GM21528 (cell line): ENCODE measurements around the gene RBM17.
"Not testable (repeated sequence)": the region's sequence is repeated elsewhere in the genome, so short reads cannot be mapped to it uniquely, and the experiment has no call there.

ENCODE experiments used
- ATAC-seq: cut with Tn5 transposase; IDR thresholded peaks from one replicate; pipeline ENCODE4 v1.9.1; 2021; ENCODE audit warnings: mild to moderate bottlenecking, moderate library complexity; ENCODE audit not compliant: unreplicated experiment, low FRiP score

Gene RBM17

DNA sequence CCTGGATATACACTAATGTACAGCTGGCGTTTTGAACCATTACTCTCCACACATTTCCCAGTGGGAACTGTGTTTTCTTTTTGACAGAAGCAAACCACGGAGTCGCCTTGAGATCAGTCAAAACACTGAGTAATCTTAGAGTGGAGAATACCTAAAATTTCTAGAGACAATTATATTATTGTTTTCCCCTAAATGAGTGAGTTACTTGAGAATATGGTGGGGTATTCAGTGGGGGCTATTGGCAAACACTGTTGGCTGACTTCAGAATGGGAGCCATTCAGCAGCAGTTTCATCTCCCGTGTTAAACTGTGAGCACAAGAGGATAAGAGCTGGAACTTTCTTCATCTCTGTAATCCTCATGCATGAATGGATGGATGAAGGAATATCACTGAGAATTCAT, 32.9 kb upstream of the RBM17 start:
- no peak for ATAC-seq

DNA sequence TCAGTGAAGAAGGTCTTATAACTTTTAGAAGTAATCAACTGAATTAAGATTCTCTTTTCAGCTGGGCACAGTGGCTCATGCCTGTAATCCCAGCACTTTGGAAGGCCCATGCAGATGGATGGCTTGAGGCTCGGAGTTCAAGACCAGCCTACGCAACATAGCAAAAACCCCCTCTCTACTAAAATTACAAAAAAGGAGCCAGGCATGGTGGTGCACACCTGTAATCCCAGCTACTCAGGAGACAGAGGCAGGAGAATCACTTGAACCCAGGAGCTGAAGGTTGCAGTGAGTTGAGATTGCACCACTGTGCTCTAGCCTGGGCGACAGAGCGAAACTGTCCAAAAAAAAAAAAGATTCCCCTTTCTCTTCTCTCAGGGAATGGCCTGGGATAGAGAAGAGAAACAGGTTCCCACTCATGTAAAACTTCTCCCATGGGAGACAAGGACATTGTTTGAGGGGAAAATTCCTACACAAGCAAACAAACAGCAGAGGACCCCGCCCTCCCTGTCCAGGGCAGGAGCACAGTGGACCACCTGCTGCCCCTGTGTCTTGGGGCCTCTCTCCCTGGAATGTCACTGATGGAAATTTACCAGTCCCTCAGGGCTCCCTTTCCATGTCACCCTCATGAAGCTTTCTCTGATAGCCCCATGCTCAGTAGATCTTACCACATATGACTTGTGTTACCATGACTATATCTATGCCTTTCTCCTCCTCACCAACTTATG, 32.3 kb upstream of the RBM17 start:
- ATAC-seq, result no peak

DNA sequence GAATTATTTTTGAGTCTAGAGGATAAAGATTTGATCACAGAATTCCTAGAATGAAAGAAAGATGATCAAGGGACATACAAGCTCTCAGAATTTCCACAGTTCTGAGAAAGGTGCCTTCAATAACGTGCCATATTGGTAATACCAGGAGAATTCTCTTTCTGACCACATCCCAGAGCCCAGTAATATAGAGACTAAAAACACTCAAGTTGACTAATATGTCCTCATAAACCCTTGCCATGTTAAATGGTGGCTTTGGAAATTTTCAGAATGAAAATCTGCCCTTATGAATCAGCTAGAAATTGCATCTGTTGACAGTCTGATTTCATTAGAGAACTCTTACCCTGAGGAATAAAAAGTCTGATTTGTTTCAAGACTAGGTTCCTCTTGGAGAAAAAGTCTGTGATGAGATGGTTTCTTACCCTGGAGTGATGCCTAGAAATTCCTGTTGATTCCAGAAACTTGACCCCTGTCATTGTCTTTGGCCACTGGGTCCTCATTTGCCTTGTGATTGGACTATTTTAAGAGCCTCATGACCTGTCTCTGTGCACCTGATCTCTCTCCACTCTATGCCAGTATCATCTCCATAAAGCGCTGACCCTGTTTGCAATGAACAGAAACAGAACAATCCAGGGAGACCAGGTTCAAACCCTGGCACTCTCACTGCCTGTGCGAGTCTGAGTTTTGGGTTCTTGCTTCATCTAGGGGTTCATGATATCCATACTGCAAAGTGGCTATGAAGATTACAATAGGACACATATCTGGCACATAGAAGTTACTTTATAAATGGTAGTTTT, 30.0 kb upstream of the RBM17 start:
- ATAC-seq, result no peak

DNA sequence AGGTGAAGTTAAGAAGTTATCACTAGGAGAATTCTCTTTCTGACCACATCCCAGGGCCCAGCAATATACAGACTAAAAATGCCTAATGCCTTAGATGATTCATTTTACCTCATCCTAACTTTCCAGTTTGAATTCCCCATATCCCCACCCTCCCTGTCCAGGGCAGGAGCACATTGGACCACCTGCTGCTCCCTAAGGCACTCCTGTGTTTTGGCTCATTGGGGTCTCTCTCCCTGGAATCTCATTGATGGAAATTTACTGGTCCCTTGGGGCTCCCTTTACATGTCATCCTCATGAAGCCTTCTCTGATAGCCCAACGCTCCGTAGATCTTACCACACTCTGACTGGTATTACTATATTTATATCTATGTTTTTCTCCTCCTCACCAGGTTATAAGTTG, 29.3 kb upstream of the RBM17 start:
- ATAC-seq, result no peak

DNA sequence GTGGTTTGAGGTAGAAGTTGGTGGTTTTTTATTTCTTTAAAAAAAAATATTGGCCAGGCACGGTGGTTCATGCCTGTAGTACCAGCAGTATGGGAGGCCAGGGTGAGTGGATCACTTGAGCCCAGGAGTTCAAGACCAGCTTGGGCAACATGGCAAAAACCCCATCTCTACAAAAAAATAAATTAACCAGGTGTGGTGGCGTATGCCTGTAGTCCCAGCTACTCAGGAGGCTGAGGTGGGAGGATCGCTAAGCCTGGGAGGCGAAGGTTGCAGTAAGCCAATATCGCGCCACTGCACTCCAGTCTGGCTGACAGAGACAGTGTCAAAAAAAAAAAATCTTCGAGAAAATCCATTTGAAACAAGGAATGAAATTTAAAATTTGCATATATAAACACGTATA, 27.8 kb upstream of the RBM17 start:
- no peak for ATAC-seq

DNA sequence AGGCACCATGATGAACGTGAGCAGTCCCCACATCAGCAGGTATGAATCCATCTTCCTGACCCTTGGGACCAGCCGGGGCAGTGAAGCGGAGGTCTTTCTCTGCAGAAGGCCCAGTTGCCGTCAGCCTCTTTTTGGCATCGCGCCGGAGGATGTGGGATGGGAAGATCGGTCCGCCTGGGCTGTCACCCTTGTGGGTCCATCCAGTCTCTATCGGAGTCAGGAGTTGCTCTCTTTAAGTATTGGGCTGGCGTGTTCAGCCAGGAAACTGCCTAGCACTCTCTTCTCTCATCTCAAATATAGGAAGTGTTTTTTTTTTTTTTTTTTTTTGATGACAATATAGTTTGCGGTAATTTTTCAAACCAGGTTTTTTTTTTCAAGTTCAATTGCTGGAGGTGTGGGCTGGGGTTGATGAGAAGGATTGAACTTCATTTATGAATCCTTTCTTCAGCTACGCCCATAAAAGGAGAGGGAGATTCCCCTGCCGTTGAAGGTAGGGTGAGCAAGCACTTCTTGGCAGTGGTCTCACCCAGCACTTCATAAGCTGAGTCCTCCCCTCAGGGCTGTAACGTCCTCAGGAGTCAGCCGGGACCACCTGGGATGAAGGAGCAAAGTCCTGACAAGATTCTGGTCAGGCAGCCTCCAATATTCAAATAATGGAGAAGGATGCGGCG, 26.6 kb upstream of the RBM17 start, which contains the start of gene IL2RA:
IL2RA (minus strand) TSS at position 267 of the 671 bp plus-strand sequence; CDS start at position 51, 216 bp downstream.
- peak; percentile 53 for ATAC-seq

DNA sequence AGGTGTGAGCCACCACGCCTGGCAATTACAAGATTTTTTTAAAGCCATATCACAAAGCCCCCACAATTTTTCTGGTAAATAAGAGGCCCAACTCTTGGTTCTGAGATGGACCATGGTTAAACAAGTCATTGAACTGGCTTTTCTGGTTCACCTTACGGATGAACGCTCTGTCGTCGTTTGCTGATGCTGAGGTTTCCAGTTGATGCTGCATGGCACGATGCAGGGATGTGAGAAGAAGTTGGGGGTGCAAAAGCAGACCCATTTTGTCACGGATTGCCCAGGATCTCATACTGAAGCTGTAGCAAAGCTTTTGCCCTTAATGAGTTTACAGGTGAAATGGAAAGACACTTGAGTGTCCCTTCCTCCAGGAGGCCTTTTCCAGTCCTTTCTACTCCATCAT, 24.7 kb upstream of the RBM17 start:
- no peak for ATAC-seq

DNA sequence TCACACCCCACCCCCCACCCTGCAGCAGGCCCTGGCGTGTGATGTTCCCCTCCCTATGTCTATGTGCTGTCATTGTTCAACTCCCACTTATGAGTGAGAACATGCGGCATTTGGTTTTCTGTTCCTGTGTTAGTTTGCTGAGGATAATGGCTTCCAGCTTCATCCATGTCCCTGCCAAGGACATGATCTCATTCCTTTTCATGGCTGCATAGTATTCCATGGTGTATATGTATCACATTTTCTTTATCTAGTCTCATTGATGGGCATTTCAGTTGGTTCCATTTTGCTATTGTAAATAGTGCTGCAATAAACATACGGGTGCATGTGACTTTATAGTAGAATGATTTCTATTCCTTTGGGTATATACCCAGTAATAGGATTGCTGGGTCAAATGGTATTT, 24.1 kb upstream of the RBM17 start:
- not testable (repeated sequence) for ATAC-seq

DNA sequence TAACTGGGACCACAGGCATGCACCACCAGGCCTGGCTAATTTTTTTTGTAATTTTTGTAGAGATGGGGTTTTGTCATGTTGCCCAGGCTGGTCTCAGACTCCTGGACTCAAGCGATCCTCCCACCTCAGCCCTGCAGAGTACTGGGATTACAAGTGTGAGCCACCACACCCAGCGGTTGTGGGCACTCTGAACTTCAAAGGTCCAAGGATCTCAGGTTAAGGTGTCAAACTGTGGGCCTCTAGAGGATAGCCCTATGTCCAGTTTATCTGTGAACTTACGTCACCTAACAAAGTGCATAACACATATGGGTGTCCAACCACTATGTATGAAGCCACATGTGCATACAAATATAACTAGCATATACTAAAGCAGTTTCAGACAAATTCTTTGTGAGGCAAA, 23.4 kb upstream of the RBM17 start:
- ATAC-seq, result no peak

DNA sequence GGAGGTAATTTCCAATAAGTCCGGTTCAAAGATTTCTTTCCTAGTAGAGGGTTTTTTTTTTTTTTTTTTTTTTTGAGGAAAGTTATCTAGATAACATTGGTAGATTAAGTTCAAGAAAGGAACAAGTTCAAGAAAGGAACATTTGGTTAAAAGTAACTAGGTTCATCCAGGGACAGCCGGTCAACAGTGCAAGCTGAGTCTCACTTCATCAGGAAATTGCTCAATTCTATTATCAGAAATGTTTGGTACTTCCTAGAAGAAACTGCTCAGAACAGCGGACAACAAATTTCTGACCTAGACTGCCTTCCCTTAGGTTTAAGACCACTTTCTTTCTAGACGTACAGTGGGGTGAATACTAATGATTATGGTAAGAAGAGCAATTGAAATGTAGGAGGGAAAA, 23.0 kb upstream of the RBM17 start:
- no peak for ATAC-seq

DNA sequence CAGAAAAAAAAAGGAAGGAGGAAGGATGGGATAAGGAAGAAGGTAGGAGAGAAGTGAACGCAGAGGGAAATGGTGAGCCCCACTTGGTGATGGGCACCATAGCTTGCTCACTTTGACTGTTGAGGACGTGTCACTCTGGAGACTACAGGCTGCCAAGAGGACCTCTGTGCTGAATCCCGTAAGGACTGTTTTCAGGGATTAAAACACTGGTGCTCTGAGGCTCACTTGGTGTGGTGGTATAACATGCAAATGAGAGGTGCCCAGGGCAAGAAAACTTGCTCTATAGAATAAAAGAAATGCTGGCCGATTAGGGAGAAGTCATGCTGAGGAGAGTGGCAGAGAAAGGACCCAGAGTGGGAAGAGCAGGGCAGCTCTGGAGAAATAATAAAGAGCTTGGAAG, 21.4 kb upstream of the RBM17 start:
- ATAC-seq, result no peak

DNA sequence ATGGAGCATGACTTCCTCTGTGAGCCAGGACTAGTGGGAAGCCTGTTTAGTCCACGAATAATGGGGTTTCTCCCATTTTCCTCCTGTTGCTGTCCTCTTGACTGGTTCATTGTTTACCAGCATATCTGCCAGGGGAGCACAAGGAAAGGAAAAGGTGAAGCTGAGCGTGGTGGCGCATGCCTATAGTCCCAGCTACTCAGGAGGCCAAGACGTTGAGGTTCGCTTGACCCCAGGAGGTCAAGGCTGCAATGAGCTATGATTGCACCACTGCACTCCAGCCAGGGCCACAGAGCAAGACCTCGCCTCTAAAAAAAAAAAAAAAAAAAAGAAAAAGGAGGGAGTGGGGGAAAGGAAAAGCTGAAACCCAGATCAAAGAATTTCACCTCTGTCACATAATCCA, 20.8 kb upstream of the RBM17 start:
- ATAC-seq, result no peak

DNA sequence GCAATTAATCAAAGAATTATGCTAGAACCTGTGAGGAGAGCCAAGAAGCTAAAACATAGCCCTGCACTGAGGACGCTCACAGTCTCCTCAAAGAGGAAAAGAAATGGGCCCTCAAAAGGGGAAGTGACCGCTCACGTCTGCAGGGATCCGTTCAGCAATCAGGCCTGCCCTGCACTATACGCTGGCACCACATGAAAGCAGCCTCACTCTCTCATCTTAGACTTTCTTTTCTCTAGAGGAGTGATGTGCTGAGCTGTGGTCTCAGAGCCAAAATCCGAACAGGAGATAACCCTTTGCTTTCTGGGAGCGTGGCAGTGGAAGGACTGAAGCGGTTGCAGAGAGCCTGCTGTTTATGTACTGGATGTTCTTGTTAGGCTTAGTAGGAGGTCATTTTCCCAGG, 20.4 kb upstream of the RBM17 start:
- ATAC-seq, result no peak

DNA sequence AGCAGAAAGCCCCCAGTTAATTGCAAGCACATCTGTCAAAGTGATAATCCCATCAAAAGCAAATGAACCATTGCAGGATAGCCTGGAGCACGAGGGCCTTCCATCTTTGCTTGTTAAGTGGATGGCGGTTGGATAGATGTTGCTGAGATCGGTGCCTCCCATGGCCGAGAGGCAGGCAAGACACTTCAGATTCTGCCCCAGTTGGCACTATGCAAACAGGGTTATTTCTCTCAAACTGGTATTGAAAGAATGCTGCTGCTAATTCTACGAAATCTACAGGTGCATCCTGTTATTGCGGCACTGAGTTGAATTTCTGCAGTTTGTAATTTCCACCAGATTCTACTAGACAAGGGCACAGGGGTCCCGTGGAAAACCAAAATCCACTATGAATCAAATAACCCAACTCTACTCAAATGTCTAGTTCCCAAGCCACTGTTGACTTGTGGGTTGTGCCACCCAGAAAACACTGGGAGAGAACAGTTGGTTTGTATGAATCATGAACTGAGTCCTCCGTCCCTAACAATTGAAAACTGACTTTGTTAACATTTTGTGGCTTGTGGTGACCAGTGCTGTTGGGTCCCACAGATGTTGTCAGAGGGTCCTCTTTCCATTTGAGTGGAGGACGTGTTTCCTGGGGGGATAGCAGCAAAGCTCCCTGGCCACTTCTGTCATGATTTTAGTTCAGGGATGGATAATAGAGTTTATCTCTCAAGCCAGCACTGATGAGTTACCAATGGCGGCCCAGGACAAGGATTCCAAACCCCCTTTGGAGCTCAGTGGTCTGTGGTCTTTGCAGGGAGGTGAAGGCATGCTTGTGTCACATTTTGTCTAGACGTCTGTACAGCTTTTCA, 19.5 kb upstream of the RBM17 start:
- ATAC-seq, result no peak

DNA sequence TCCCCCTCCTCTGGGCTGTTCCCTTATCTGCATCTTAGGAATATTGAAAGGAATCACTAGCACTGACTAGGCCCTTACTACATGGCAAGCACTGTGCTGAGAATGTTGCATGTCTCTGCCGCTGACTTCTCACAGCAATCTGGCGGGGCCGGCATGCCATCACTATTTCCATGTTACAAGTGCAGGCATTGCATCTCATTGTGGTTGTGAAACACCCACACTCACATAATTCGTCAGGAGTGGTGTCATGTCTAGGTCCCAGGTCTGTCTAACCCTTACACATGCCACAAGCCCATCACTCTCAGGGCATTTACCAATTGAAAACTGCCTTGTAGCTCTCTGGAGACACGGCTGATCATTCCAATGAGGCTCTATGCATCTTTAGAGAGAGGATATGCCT, 18.2 kb upstream of the RBM17 start:
- ATAC-seq, result no peak

DNA sequence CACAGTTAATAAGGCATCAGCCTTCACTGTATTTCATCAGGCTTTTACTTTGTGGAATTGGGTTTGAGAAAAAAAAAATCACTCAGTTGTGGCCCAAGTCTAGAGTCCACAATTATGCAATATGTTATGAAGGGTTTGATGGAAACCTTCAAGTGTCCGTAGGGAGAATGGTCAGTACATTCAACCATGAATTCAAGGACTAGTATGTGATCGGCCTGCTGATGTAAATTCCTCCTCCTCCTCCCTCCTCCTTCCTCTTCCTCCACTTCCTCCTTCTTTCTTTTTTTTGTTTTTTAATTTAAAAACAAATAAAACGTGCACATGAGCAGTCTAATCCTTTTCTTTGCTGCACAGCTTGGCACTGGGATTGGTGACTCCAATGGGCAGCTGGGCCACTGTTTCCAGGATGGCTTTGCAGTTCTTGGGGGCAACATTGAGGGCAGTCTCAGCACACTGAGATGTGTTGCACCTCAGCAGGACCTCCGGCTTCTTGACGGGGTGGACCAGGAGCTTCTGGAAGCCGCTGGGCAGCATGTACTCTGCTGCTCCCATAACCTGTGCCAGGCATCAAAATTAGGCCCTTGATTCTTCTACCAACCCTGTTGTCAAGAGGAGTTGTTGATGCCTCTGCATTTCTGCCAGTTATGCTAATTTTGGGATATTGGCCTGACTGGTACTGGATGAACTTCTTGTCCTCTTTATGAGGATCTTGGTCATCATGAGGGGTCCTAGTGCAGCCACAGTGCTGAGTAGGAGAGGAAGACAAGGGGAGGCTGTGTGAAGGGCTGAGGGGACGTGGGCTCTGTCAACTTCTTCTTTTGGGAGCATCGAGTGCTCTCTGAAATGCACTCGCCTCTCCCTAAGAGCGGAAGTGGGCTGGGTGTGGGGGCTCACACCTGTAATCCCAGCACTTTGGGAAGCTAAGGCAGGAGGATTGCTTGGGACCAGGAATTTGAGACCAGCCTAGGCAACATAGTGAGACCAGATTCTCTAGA, 17.4 kb upstream of the RBM17 start:
- no peak for ATAC-seq

DNA sequence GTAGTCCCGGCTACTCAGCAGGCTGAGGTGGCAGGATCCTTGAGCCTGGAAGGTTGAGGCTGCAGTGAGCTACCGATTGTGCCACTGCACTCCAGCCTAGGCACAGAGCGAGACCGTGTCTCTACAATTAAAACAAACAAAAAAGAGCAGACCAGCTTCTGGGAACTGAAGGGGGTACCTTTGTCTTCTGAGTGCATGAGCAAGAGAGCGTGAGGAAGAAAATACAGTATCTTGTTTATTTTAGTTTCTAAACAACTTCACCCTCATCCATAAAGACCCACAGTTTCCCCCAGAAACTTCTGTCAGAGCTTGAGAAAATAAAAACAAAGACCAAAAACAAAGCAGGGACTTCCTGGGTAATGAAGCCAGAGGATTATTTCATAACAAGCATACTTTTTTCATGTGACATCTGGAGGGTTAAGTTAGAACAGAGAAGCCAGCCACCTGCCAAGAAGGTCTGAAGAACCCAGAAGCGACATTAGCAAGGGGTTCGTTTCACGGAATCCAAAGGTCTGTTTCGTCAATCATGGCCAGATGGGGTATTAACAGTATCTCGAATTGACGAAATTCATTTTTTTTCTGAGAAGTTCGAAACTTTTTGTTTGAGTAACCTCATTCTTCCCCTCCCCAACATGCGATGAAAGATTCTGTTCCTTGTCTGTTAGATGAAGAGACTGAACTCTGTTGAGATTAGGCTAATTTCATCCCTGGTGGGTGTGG, 16.5 kb upstream of the RBM17 start:
- ATAC-seq, result peak; percentile 67

DNA sequence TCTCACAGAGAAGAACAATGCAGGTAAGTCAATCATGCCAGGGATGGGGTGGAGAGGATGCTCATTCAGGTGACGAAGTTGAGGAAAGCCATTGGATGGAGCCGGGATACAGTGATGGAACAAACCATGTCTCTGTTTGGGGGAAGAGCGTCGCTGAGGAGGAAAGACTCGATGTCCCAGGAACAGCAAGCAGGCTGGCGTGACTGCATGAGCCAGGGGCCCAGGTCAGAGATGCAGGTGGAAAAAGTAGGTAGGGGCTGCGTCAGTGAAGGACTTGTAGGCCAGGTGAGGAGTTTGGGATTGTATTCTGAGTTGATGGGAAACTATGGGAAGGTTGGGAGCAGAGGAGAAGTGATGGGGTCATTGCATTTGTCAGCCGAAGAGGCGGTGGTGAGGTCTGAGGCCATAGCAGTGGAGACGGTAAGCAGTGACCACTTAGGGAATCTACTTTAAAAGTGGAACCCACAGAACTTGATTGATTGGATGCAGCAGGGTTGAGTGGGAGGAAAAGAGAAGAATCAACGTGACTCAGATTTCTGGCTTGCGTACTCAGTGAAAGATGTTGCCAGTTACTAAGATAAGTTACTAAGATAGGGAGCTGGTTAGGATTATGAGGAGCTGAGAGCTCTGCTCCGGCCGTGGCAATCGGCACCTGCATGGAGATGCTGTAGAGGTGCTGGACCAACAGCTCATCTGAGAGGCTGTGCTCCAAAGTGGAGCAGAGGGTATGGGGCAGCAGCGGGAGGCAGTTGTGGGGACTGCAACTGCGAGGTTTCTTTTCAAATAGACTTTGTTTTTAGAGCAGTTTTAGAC, 14.1 kb upstream of the RBM17 start:
- no peak for ATAC-seq
